Testis (tissue), 2 donors: Measurements from ENCODE around the gene CAMK2B.

Experiments
- POLR2A ChIP-seq: fragments of 450-650 bp; IDR thresholded peaks from one replicate; pipeline ENCODE4 v1.6.1; 2017; ENCODE audit warnings: antibody characterized with exemption, mild to moderate bottlenecking, moderate library complexity
- TF ChIP-seq, protein P1 (sequence below), 3 experiments: fragments of 450-650 bp in 2 of 3; fragments of 200-600 bp in 1 of 3; sonication (generic) in 1 of 3; IDR thresholded peaks; one replicate each; pipeline ENCODE4 v1.5.1; 2016 to 2019; ENCODE audit warnings: antibody characterized with exemption in 3 of 3, mild to moderate bottlenecking in 2 of 3, moderate library complexity in 1 of 3

DNA sequence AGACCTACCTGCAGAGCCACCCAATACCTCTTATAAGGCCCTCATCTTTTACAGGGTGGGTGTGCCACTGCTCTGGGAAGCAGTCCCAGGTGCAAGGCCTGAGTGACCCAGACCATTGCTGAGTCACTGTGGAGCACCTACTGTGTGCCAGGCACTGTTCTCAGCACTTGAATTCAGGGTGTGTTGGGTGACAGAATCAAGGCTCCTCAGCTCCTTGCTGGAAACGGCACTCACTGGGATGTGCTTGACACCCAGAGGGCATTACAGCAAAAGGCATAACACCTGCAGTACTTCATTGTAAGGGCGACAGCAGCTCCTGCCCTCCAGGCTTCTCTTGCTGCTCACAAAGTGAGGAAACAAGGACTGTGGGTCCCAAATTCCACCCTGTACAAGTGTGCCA, 7.1 kb downstream of the CAMK2B start:
- TF ChIP-seq, protein P1, sequence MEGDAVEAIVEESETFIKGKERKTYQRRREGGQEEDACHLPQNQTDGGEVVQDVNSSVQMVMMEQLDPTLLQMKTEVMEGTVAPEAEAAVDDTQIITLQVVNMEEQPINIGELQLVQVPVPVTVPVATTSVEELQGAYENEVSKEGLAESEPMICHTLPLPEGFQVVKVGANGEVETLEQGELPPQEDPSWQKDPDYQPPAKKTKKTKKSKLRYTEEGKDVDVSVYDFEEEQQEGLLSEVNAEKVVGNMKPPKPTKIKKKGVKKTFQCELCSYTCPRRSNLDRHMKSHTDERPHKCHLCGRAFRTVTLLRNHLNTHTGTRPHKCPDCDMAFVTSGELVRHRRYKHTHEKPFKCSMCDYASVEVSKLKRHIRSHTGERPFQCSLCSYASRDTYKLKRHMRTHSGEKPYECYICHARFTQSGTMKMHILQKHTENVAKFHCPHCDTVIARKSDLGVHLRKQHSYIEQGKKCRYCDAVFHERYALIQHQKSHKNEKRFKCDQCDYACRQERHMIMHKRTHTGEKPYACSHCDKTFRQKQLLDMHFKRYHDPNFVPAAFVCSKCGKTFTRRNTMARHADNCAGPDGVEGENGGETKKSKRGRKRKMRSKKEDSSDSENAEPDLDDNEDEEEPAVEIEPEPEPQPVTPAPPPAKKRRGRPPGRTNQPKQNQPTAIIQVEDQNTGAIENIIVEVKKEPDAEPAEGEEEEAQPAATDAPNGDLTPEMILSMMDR (IDR thresholded peaks at IDR 0.05), result no peak
- no peak for TF ChIP-seq POLR2A
